Stimulated activated CD8-positive, alpha-beta memory T cell treated with anti-CD3 and anti-CD28 coated beads, Interleukin-15, amount 100 ng/mL, for 48 hours (primary cell): ENCODE data around the gene NPLOC4.

Experiments
- DNase-seq, 2 donors: peaks; one replicate each; pipeline ENCODE4 v3.0.0-alpha.2; 2020; ENCODE audit warnings: low read depth in 2 of 2

Gene NPLOC4

DNA sequence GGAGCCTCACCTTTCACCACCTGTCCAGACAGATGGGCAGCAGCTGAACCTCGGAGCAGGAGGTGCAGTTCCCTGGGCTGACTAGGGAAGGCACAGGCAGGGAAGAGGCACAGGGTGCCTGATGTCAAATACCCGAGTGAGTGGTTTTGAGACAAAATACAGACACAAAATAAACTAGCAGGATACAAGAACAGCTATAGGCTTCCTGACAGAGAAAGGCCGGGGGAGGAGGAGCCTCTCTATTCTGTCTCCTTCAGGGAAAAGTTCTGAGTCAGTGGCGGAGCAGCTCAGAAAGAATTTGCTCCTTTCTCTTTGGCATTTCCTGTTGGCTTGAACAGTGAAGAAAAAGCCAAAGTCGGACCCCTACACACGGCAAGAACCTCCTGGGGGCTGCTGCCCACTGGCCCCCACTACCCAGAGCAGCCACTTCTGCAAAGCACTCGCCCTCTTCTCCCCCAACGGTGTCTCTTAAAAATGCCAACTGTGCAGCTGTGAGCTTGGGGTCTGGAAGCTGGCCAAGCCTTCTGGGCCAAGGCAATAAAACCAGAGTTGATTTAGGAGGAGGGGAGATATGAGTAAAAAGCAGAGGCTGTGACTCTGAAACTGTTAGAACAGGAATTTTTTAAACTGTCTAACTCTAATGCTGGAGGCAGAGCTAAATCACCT, 70.3 kb downstream of the NPLOC4 start:
- DNase-seq, result no peak

DNA sequence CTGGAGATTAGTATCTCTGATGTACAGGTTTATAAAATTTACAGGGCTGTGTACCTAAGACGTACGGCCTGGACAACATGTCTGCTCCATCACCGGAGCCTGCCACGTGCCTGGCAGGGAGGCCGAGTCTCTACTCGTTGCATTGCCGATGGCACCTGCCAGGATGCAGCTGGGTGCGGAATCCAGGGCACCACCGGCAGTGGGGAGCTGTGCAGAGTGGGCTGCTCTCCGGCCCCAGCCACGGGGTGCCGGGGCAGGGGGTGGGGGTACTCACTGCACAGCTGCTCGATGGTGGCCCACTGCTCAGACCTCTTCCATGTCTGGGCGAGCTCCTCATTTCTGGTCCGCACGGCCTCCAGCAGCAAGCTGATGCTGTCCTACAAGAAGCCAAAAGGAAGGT, 71.7 kb downstream of the NPLOC4 start:
- DNase-seq, result no peak

DNA sequence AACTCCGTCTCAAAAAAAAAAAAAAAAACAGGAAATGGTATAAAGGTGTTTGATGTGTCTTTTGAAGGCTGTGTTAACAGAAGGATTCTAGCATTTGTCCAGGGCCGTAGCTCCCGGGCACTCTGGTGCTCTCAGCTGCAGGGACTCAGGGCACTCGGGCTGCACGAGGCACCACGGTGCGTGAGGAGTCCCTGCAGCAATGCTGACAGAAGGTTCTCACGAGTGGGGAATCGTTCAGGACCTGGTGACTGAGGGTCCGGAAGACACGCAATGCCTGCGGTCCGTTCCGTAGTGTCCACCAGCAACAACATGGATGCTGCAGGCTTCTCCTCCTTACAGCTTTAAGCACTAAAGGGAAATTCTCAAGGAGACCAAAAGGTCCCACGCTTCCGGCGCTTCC, 72.1 kb downstream of the NPLOC4 start:
- DNase-seq, result no peak

DNA sequence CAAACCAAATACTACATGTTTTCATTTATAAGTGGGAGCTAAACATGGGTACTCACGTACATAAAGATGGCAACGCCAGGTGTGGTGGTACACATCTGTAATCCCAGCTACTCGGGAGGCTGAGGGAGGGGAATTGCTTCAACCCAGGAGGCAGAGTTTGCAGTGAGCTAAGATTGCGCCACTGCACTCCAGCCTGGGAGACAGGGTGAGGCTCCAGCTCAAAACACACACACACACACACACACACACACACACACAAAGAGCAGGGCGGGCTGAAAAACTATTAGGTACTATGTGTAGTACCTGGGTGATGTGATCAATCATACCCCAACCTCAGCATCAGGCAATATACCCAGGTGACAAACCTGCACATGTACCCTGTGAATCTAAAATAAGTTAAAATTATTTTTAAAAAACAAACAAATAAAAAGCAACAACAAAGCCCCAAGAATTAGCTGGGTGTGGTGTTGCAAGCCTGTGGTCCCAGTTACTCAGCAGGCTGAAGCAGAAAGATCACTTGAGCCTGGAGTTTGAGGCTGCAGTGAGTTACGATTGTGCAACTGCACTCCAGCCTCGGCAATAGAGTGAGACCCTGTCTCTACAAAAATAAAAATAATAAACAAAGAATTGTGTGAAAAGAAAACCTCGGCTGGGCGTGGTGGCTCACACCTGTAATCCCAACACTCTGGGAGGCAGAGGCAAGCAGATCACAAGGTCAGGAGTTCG, 72.9 kb downstream of the NPLOC4 start:
- DNase-seq, result no peak

DNA sequence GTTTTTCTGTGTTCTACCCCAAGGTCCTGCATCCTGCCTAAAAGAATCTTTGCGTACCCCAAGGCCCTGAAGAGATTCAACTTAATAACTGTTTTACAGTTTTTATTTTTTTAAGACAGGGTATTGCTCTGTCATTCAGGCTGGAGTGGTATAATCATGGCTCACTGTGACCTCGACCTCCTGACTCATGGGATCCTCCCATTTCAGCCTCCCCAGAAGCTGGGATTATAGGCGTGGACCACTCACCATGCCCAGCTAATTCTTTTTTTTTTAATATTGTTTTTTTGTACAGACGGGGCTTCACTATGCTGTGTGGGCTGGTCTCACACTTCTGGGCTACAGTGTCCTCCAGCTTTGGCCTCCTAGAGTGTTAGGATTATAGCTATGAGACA, 75.4 kb downstream of the NPLOC4 start:
- DNase-seq, result no peak

DNA sequence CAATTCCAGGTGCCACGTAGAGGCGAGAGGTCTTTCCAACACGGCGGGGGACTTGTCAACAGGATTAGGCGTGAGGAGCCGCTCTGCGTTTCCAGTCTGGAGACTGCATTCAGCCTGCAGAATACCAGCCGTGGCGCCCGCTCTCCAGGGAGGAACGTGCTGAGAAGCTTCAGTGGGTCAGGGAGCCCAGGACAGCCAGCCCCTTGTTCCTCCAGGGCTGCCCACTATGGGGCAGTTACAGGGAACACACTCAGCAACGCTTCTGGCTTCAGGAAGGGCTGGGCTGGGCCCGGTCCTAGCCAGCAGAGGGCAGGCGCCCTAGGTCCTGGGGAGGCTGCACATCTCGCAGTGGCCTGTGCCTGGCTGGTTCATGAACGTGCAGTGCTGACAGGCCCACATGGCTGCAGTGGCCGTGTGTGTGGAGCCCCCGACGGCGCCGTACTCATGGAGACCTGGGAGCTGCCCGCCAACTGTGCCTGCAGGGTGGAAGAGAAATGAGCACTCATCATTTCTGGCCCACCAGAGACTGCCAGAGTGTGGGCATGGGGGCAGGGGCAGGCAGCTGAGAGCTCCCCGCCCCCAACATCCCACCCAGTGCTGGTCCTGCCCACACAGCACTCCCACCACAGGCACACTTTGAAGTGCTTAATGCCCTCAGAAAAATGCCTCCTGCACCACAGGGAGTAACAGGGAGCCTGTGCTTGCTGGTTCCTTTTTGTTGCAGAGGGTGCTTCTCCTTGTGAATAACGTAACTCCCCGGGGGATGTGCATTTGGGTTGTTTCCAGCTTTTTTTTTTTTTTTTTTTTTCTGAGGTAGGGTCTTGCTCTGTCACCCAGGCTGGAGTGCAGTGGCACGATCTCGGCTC, 77.7 kb downstream of the NPLOC4 start:
- no peak for DNase-seq

DNA sequence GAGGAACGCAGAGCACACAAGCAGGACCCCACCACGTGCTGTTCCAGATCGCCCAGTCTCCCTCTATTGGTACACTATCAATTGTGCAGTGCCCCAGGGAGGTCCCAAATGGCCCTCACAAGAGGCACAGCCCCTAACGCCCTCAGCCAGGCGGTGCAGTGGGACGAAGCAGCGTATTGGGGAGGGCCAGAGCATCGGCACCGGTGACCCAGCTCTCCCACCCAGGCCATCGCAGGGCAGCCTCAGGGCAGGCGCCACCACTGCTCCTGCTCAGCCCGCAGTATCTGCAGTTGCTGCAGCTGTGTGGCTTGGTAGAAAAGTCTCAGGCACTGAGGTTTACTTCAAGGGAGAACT, 78.8 kb downstream of the NPLOC4 start:
- no peak for DNase-seq

DNA sequence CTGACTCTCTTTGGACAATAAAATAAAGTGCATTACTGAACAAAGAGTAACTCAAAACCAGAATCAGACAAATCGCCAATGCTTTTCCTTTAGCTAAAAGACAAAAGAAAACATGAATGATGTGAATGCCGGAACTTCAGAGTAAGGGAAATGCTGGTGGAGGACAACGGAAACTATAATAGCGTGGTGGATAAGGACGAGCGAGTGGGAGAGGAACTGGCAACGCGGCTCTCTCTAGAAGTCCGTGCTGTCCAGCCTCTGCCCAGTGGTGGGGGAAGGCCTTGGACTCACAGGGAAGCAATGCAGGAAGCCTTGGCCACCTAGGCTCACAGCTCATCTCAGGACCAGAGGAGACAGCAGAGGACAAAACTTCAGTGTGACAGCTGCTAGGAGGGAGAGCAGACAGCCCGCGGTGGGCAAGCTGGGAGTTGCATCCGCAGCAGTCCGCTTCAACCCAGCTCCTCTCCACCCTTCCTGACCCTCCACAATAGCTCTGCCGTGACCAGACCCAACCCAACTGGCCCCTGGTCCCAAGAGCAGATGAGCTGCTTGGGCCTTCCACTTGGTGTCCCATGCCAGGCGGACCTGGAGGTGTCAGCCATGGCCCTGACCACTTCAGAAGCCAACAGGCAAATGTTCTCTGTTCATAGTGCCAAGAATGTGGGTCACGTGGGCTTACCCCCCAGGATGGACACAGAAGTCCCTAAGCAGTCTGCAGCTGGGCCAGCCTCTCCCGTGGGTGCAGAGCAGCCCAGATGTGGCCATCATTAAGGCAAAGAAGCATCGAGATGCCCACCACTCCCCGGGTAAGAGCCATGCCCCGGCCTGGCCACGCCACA, 79.4 kb downstream of the NPLOC4 start:
- no peak for DNase-seq

DNA sequence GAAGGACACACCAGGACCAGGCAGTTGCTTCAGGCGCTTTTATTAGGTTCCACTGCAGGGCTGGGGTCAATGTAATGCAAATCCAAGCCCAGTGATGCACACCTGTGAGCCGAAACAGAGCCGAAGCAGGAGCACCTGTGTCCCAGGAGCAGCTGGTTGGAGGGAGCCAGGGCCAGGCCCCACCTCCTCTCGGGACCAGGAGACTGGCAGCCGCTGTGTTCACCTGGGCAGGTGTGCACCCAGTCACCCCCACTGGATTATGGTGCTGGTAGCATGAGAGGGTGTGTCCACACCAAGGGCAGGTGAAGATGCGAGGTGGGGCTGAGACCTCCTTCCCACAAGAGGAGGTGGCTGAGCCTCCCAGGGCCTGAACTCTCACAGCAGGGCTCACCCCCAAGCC, 80.0 kb downstream of the NPLOC4 start:
- DNase-seq, result no peak

DNA sequence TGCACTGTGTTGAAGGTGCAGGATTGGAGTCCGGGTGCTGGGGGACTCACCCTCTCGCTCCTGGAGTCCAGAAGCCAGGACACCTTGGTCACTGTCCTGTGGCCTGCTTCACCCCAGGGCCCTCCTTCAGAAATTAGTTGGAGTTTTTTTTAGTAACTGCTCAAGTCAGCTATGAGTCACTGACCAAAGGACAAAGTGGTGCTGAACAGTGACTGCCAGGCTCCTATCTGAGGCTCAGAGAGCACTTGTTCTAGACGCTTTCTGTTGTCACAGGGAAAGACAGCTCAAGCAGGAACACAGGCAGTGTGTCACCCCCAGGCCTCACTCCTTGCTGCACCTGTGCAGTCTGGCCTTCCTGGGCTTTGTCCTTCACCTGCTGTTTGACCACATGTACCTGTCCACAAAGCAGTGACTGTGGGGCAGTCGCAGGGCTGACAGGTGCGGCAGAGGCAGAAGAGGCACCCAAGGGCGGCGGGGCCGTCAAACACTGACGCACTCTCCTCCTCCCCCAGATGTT, 80.7 kb downstream of the NPLOC4 start:
- no peak for DNase-seq

DNA sequence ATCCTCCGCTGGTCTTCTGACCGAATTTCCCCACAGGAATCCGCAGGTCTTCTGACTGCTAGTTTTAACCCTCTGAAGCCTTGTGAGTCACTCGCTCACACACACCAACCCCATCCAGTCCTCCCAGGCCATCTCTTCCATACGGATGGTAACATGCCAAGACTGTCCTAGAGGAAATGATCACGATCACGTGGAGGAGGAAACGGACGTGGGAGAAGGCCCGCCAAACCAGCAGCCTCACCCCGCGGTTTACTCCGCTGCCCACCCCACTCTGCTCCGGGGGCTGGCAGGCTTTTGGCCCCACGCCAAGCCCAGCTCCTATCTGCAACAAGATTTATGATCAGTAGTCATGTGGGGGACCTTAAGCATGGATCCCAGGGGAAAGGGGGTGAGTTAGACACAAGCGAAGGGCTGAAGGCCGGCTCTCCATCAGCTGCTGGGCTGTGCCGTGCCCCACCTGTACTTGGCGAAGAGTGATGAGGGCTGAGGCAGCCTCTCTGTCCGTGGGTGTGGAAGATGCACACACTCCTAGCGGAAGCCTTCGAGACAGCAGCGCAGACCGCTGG, 83.2 kb downstream of the NPLOC4 start:
- no peak for DNase-seq

DNA sequence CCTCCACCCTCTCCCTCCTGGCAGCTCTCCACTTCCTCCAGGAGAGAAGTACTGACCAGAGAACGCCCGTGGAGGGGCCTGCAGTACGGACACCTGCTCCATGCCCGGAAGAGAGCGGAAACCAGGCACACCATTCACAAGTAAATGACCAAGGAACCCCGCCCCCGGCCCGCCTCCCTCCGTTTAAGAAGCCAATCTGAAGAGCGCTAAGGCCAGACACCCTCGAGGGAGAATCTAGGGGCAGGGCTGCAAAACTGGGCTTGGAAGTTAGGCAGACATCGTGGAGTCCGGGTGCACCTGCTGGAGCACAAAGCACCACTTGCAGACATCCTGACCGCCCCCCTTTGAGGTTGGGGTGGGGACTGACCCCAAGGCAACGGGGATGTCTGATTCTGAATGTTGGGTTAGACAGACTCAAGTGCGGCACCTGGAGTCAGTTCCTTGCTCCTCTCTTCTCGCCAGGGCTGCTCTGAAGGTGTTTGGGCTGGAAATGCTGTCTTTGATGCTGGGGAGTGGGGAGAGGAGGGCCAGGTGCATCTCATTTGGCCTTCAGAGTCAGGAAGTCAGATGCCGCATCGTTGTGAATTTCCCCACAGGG, 83.8 kb downstream of the NPLOC4 start:
- DNase-seq, result peak; percentile 70 to 76

DNA sequence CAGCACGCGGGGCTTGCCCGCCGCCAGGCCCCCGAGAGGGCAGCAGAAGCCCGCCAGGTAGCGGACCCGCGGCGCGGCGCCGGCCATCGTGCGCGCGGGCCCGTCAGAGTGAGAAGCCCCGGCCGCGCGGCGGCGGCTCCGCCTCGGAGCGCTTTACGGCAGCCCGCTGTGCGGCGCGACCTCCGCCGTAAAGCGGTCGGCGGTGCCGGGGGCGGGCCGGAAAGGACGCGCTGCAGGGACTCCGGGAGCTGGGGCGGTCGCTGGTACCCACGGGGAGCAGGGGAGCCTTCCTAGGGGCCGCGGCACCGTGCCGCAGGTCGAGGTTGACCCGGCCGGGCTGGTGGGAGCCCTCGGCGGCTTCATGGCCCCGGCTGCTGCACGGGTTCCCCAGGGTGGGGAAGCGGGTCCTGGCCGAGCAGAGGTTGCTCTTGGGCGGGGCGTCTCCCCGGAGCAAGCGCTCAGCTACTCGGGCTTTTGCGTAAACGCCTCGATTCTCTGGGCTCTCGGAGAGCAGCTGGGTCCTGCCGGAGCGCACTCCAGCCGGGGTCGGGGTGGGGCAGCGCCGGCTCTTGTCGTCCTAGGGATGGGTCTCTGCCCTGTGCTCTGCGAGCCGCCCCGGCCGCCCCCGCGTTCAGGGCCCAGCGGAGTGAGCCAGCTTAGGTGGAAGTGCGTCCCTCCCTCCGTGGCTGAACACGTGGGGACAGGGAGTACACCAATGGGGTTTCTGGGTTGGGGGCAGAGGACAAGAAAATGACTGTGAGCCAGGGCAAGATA, 84.5 kb downstream of the NPLOC4 start, which contains the start of gene FAAP100:
TSS of gene FAAP100 (minus strand) at position 110 of the 774 bp plus-strand sequence. CDS start at position 87, 23 bp downstream.
- DNase-seq, result peak; percentile 78 to 81

DNA sequence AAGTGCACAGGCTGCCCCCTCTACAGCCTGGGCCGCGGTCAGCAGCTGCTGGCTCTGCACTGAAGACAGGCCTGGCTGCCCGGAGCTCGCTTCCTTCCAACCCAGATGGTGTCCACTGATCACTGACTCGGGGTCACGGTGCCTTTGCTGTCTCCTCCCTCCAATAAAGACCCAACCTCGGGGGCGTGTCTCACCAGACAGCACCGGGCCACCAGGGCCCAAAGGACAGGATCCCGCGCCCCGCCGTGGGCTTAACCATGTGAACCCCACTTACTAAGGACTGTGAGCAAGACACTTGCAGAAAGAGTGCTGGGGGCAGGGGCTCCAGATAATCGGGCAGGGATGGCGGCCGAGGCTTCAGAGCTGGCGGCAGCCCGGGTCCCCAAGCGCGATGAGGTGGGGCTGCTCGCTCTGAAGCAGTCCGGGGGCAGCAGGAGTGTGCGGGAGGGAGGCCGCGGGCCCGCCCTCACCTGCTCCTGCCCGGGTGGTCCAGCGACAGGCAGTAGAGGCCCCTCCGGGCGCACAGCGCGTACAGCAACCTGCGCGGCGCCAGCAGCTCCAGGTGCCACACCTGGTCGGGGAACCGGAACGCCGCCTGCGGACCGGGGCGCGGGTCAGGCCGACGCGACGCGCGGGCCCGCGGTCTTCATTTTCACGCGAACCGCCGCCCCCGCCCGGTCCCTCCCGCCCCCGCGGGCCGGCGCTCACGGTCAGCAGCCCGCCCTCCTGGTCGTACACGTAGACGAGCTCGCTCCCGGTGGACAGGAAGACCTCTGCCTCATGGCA, 85.3 kb downstream of the NPLOC4 start:
- DNase-seq, result no peak

DNA sequence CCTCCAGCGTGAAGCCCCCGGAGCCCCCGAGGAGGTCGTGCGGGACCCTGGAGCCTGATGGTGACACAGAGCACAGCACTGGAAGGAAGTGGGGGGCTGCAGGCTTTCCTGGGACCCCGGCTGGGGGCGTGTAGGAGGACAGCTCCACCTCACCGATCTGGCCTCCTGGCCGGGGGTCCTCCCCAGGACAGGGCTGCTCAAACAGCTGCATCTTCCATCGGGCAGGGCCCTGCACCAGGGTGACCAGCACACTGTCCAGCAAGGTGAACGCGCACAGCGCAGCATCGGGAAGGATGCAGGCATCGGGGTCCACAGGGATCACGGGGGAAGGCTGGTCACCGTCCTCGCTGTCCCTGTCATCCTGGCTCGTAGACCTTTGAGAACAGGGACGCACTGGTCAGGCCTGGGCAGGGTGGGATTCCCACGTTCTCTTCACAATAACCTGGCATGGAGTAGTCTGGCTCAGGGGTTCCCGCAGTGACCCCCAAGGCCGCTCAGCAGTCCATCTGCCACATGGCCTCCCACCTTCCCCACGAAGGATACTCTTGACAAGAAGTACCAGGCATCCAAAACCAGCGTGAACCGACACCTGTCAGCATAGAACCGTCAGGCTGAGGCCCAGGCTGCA, 86.0 kb downstream of the NPLOC4 start:
- no peak for DNase-seq

DNA sequence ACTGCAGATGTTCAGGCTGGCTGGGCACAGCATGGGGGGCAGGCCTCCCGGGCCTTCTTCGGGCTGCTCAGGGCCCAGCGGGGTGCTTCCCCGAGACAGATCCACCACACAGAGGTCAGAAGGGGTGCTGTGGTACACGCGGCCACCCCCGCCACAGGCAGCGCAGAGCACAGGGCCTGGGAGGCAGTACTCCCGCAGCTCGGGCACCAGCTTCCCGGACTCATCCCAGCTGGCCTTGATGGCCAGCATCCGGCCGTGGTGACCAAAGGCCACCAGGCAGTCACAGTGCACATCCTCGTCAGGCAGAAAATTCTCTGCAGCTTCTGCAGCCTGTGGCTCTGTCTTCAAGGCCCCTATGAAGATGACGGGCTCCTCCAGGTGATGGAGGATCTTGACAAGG, 86.6 kb downstream of the NPLOC4 start:
- DNase-seq, result no peak

DNA sequence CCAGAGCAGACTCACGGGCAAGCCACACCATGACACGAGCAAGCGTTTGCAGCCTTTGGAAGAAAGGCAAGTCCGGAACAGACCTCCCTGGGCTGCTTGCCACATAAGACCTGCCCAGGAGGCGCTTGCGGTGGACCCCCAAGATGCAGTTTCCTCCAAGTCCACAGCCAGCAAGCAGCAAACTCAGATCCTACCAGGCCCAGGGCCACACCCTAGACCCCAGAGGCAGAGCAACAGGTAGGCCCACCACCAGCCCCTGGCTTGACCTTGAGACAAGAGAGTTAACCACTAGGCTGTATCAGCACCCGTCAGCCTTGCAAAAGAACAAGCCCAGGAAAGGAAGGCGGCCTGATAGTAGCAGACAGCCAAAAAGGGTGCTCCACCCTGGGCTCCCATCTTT, 87.1 kb downstream of the NPLOC4 start:
- DNase-seq, result no peak

DNA sequence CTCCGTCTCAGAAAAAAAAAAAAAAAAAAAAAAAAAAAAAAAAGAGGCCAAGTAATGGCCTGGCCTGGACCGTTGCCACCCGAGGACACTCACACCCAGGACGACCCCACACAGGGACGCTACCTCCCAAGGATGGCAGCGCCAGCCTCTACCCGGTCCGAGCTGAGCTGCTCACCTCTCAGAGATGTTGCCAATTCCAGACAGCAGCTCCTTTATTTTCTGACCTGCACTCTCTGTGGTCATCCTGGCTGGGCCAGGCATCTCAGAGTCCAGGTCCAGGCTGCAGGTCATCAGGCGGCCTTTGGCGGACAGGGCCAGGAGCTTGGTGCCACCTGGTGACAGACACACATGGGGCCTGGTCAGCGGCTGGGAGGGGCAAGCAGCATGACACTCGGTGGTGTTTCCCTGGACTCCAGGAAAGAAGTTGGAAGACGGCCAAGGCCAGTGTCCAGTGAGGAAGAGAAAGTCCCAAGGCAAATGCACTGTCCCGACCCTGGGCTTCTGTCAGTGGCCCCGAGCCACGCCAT, 87.8 kb downstream of the NPLOC4 start:
- no peak for DNase-seq

DNA sequence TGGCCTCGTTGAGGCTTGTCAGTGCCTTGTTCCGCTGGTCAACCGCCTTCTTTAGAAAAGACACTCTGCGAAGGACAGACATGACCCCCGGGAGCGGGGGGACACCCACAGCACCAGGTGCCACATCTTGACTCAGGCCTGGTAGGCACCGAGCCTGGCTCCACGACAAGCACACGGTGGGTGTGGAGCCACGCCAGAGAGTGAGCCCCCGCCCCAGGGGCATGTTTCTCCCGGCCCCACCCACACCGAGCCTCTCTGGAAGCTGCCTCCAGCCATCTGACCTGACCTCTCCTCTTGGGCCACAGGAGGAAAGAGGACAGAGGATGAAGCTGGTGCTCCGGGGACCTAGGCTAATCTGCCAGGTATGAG, 89.3 kb downstream of the NPLOC4 start:
- DNase-seq, result no peak
